Spleen (tissue), 7 donors: Measurements from ENCODE around the gene VPS4B.

ENCODE experiments used
- CTCF ChIP-seq, 11 experiments: fragments of 200-600 bp in 7 of 11; fragments of 450-650 bp in 4 of 11; sonication (generic) in 4 of 11; IDR thresholded peaks in 8 of 11; conservative IDR thresholded peaks in 3 of 11; 1 replicate in 7 of 11; 2 replicates in 4 of 11; pipeline versions ENCODE4 v1.4.0 to v1.8.0; 2016 to 2021; ENCODE audit warnings: antibody characterized with exemption in 11 of 11, inconsistent platforms in 4 of 11, mild to moderate bottlenecking in 1 of 11
- POLR2A ChIP-seq, 3 donors: fragments of 450-650 bp; IDR thresholded peaks; one replicate each; pipeline ENCODE4 v1.5.1; 2017; ENCODE audit warnings: antibody characterized with exemption in 3 of 3, mild to moderate bottlenecking in 1 of 3
- donor health status: DM: no; HTN: no; CAD: no; lungs with moderate emphysema.
- donor health status: DM: no; HTN: no; CAD: no.
- donor health status: DM: no; HTN: no; CAD: no.

DNA sequence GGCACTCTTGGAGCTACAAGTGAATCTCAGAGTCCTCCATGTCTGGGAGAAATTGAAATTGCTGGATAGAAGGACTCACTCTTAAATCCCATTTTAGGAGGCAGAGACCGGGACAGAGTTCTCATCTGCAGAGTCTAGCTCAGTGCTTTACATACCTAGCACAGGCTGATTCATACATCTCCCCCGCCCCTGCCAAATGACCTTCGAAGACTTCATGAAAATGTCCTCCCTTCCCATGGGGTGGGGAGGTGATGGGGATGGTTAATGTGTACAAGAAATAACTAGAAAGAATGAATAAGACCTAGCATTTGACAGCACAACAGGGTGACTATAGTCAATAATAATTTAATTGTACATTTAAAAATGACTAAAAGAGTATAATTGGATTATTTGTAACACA is 46.3 kb upstream of the VPS4B start:
- TF ChIP-seq POLR2A (IDR thresholded peaks at IDR 0.05) (no peak), CTCF (IDR thresholded peaks at IDR 0.05 in 8 of 11, conservative IDR thresholded peaks at IDR 0.05 in 3 of 11) (no peak)
